HL-60 (cell line): ENCODE measurements around the gene NFE2.

ENCODE experiments used
- DNase-seq, 2 experiments: peaks; one replicate each; pipeline ENCODE4 v3.0.0-alpha.2; 2010 to 2020; ENCODE audit warnings: low read depth in 1 of 2, low spot score in 1 of 2
- H3K27ac ChIP-seq: fragments of 250-450 bp; sonication (Bioruptor Pico); replicated peaks from 2 replicates; pipeline ENCODE4 v1.5.1; 2020; ENCODE audit warnings: mild to moderate bottlenecking, moderate library complexity
- H3K27me3 ChIP-seq: fragments of 250-450 bp; sonication (Bioruptor Pico); 2 replicates; pipeline ENCODE4 v1.5.1; 2021; ENCODE audit warnings: mild to moderate bottlenecking, moderate library complexity; ENCODE audit not compliant: insufficient read depth, poor library complexity, severe bottlenecking
- H3K4me3 ChIP-seq: replicated peaks from 2 replicates; pipeline ENCODE4 v1.5.1; 2011; ENCODE audit warnings: mild to moderate bottlenecking, control low read depth, low read length; ENCODE audit not compliant: insufficient read depth
- CTCF ChIP-seq: IDR thresholded peaks from one replicate; pipeline ENCODE4 v1.5.1; 2011; ENCODE audit warnings: low read length, control low read depth, inconsistent platforms; ENCODE audit not compliant: insufficient read depth
- GABPA ChIP-seq: IDR thresholded peaks from 2 replicates; pipeline ENCODE4 v1.6.1; 2012; ENCODE audit warnings: low read depth
- POLR2AphosphoS5 ChIP-seq: IDR thresholded peaks from 2 replicates; pipeline ENCODE4 v1.6.1; 2012; ENCODE audit warnings: low read depth
- REST ChIP-seq: IDR thresholded peaks from 2 replicates; pipeline ENCODE4 v1.6.1; 2012; ENCODE audit warnings: low read depth; ENCODE audit not compliant: insufficient replicate concordance
- SPI1 ChIP-seq: IDR thresholded peaks from 2 replicates; pipeline ENCODE4 v1.6.1; 2012; ENCODE audit warnings: low read depth, mild to moderate bottlenecking, borderline replicate concordance

Gene NFE2

GRCh38 chr12:54262403-54262925 is 38.4 kb downstream of the NFE2 start:
- no peak overlapping the region for H3K4me3 ChIP-seq
- H3K27me3 ChIP-seq = no peaks in the 10 kb centered on the region
- H3K27ac ChIP-seq = no peak overlapping the region
- TF ChIP-seq SPI1 = no peak
- TF ChIP-seq POLR2AphosphoS5 = no peak
- no peak for TF ChIP-seq CTCF
- TF ChIP-seq REST = no peak
- TF ChIP-seq GABPA = no peak
- no peak for DNase-seq

- no peaks in the 10 kb centered on the region for H3K27me3 ChIP-seq
- no peak for DNase-seq
- H3K27ac ChIP-seq = no peak overlapping the region
- no peak for TF ChIP-seq REST
- TF ChIP-seq SPI1 = peak; percentile 90
- TF ChIP-seq CTCF = no peak
- no peak for TF ChIP-seq GABPA
- H3K4me3 ChIP-seq = no peak overlapping the region
Observed at GRCh38 chr12:54261815-54262402, 38.9 kb downstream of the NFE2 start.

GRCh38 chr12:54259194-54260011 is 41.4 kb downstream of the NFE2 start:
- DNase-seq = no peak
- no peaks in the 10 kb centered on the region for H3K27me3 ChIP-seq
- H3K27ac ChIP-seq = no peak overlapping the region
- H3K4me3 ChIP-seq = no peak overlapping the region
- no peak for TF ChIP-seq POLR2AphosphoS5
- TF ChIP-seq GABPA = no peak
- no peak for TF ChIP-seq SPI1
- no peak for TF ChIP-seq CTCF
- TF ChIP-seq REST = no peak
